PC-9 (cell line): ENCODE measurements around the gene PAIP1. TPM values are rescaled to one million over a fixed set of nuclear protein-coding genes. Genes with fewer than 3 reads are reported as not detected.
"Not testable (repeated sequence)": the region's sequence is repeated elsewhere in the genome, so short reads cannot be mapped to it uniquely, and the experiment has no call there.

Source experiments
- BruUV-seq: library from RNA; stranded (reverse); fragments of 400-500 nt; replicated peaks from 2 replicates; lab custom pipeline; 2021; lab: Mats Ljungman, UMichigan
- CTCF ChIA-PET: fragments of 300-600 bp; sonication (Branson Sonifier 250); formaldehyde crosslinking; loops from one replicate; lab custom pipeline; 2022; ENCODE audit warnings: antibody characterized with exemption; lab: Charles Lee
- POLR2A ChIA-PET: fragments of 300-600 bp; sonication (Branson Sonifier 250); formaldehyde crosslinking; loops from one replicate; lab custom pipeline; 2022; ENCODE audit warnings: antibody characterized with exemption; ENCODE audit not compliant: unreplicated experiment; lab: Charles Lee
- DNase-seq, 2 experiments: peaks; one replicate each; pipeline versions ENCODE4 v3.0.0 to v3.0.0-alpha.2; 2015 to 2022; ENCODE audit warnings: mixed read lengths in 1 of 2
- H2AFZ ChIP-seq: fragments of 200-600 bp; sonication (generic); 2 replicates; pipeline ENCODE4 v1.8.1; 2017; ENCODE audit warnings: antibody characterized with exemption
- H3F3A ChIP-seq: fragments of 200-600 bp; sonication (generic); 2 replicates; pipeline ENCODE4 v1.8.1; 2017; ENCODE audit warnings: antibody characterized with exemption, mild to moderate bottlenecking, low read depth; ENCODE audit not compliant: insufficient read depth
- H3K27ac ChIP-seq: fragments of 200-600 bp; sonication (generic); 2 replicates; pipeline ENCODE4 v1.6.1; 2016; ENCODE audit warnings: mixed run types
- H3K27me3 ChIP-seq: fragments of 200-600 bp; sonication (generic); 2 replicates; pipeline ENCODE4 v1.6.1; 2016; ENCODE audit warnings: low read depth, mixed run types; ENCODE audit not compliant: insufficient read depth
- H3K36me3 ChIP-seq: fragments of 200-600 bp; sonication (generic); 2 replicates; pipeline ENCODE4 v1.6.1; 2016; ENCODE audit warnings: low read depth, mixed run types
- H3K4me1 ChIP-seq: fragments of 200-600 bp; sonication (generic); replicated peaks from 2 replicates; pipeline ENCODE4 v1.6.1; 2016; ENCODE audit warnings: mixed run types; ENCODE audit not compliant: insufficient read depth
- H3K4me2 ChIP-seq: fragments of 200-600 bp; sonication (generic); 2 replicates; pipeline ENCODE4 v1.6.1; 2017; ENCODE audit warnings: mixed run types
- H3K4me3 ChIP-seq: fragments of 200-600 bp; sonication (generic); 2 replicates; pipeline ENCODE4 v1.6.1; 2016; ENCODE audit warnings: mixed run types
- H3K79me2 ChIP-seq: fragments of 200-600 bp; sonication (generic); 2 replicates; pipeline ENCODE4 v1.6.1; 2017; ENCODE audit warnings: low read depth, mixed run types
- H3K9me2 ChIP-seq: fragments of 200-600 bp; sonication (generic); 2 replicates; pipeline ENCODE4 v1.8.1; 2017; ENCODE audit warnings: mild to moderate bottlenecking; ENCODE audit not compliant: insufficient read depth
- H3K9me3 ChIP-seq: fragments of 200-600 bp; sonication (generic); 2 replicates; pipeline ENCODE4 v1.8.1; 2016; ENCODE audit warnings: low read depth; ENCODE audit not compliant: insufficient read depth
- H4K20me1 ChIP-seq: fragments of 200-600 bp; sonication (generic); 2 replicates; pipeline ENCODE4 v1.8.1; 2017; ENCODE audit not compliant: insufficient read depth
- EZH2 ChIP-seq: fragments of 200-600 bp; sonication (generic); IDR thresholded peaks from 2 replicates; pipeline ENCODE4 v1.8.0; 2017; ENCODE audit warnings: antibody characterized with exemption, low read depth
- intact Hi-C: fragments of 100-400 bp; cut with micrococcal nuclease; formaldehyde crosslinking; loops from one replicate; pipeline ENCODE4 v1.10.0; 2022; ENCODE audit not compliant: unreplicated experiment
- total RNA-seq: library from RNA; stranded (reverse); gene quantifications from 2 replicates; pipeline ENCODE4 v1.2.3, GENCODE V29; 2021
- TF ChIP-seq, protein P1 (sequence below): fragments of 200-600 bp; sonication (generic); conservative IDR thresholded peaks from 2 replicates; pipeline ENCODE4 v1.6.1; 2017; ENCODE audit warnings: mixed run types, antibody characterized with exemption, mild to moderate bottlenecking, moderate library complexity

Gene PAIP1
- total RNA-seq, 1 experiment from 2014 or later = 191 TPM

DNA sequence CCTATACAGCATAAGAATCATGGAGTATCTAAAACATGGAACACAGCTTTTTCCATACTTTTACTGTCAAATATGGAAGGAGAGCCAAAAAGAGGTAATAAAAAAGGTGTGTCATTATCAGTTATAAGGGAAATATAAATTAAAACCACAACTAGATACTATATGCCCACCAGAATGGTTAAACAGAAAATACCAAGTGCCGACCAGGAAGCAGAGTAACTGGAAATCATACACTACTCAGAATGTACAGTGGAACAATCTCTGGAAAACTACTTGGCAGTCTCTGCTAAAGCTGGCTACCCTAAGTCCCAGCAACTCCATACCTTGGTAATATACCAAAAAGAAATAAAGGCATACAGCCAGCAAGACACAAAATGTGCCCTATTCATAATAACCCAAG, 2.4 kb downstream of the PAIP1 start:
- POLR2A ChIA-PET = interaction anchor here (0.5 to 0.7 kb wide), 2 partner anchors 48 to 70 kb away, joined by 3 to 5 read pairs; no protein-coding TSS in a partner anchor
- intact Hi-C loops = no loop called here

DNA sequence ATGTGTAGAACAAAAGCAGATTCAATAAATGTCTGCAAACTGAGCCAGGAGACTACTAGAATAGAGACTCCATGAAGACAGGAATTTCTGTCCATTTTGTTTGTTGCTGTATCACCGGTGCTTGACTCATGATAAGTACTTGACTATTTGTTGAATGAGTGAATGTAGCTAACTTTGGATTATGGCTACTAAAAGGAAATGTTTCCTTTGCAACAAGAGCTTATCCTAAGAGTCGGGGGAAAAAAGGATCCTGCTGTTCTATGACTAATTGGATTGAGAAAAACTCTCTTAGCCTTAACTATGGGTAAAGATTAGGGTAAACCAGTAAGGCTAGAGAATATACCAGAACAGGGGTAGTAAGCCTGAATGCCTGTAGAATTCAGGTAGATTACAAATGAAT, 3.5 kb downstream of the PAIP1 start:
- Histone ChIP-seq H3K4me3 (no peak overlapping the region), H4K20me1 (peaks cover 61% of the 10 kb centered on the region), H3K36me3 (peaks cover 62% of the 10 kb centered on the region), H3K27me3 (no peaks in the 10 kb centered on the region), H3F3A (peaks cover 16% of the 10 kb centered on the region; the same call in 1 of the 2 replicates), H3K79me2 (peaks cover 78% of the 10 kb centered on the region), H3K27ac (no peak overlapping the region), H3K9me2 (no peaks in the 10 kb centered on the region), H3K9me3 (no peaks in the 10 kb centered on the region), H2AFZ (no peak overlapping the region), H3K4me2 (peak overlapping the region; percentile 94; the same call in 1 of the 2 replicates), H3K4me1 (peaks cover 32% of the 10 kb centered on the region)
- BruUV-seq = no TSS peak
- CTCF ChIA-PET = no interaction called here
- intact Hi-C loops = no loop called here
- POLR2A ChIA-PET = interaction anchor here (0.6 kb wide), 2 partner anchors 18 to 240 kb away, joined by 3 to 4 read pairs; no protein-coding TSS in a partner anchor
- TF ChIP-seq, protein P1, sequence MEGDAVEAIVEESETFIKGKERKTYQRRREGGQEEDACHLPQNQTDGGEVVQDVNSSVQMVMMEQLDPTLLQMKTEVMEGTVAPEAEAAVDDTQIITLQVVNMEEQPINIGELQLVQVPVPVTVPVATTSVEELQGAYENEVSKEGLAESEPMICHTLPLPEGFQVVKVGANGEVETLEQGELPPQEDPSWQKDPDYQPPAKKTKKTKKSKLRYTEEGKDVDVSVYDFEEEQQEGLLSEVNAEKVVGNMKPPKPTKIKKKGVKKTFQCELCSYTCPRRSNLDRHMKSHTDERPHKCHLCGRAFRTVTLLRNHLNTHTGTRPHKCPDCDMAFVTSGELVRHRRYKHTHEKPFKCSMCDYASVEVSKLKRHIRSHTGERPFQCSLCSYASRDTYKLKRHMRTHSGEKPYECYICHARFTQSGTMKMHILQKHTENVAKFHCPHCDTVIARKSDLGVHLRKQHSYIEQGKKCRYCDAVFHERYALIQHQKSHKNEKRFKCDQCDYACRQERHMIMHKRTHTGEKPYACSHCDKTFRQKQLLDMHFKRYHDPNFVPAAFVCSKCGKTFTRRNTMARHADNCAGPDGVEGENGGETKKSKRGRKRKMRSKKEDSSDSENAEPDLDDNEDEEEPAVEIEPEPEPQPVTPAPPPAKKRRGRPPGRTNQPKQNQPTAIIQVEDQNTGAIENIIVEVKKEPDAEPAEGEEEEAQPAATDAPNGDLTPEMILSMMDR = no peak
- no peak for TF ChIP-seq EZH2
- DNase-seq = no peak

More for the DNA sequence above, 2.4 kb downstream of the PAIP1 start:
- H3K4me1 ChIP-seq = peaks cover 34% of the 10 kb centered on the region
- peaks cover 52% of the 10 kb centered on the region for H4K20me1 ChIP-seq
- CTCF ChIA-PET = interaction anchor here (0.6 kb wide), 2 partner anchors 12 to 31 kb away, joined by 3 to 7 read pairs; no protein-coding TSS in a partner anchor
- no peaks in the 10 kb centered on the region for H3K9me3 ChIP-seq
- H3K36me3 ChIP-seq = peaks cover 58% of the 10 kb centered on the region
- no peak for DNase-seq
- H3K27me3 ChIP-seq = no peaks in the 10 kb centered on the region
- peaks cover 69% of the 10 kb centered on the region for H3K79me2 ChIP-seq
- peak overlapping the region; percentile 88; the same call in 1 of the 2 replicates for H3K4me3 ChIP-seq
- H2AFZ ChIP-seq = no peak overlapping the region
- H3K4me2 ChIP-seq = peak overlapping the region; percentile 94
- H3K9me2 ChIP-seq = no peaks in the 10 kb centered on the region
- no peak for TF ChIP-seq EZH2
- TF ChIP-seq, protein P1 = no peak
- no peak overlapping the region for H3K27ac ChIP-seq
- BruUV-seq = no TSS peak
- H3F3A ChIP-seq = peaks cover 18% of the 10 kb centered on the region; the same call in 1 of the 2 replicates

DNA sequence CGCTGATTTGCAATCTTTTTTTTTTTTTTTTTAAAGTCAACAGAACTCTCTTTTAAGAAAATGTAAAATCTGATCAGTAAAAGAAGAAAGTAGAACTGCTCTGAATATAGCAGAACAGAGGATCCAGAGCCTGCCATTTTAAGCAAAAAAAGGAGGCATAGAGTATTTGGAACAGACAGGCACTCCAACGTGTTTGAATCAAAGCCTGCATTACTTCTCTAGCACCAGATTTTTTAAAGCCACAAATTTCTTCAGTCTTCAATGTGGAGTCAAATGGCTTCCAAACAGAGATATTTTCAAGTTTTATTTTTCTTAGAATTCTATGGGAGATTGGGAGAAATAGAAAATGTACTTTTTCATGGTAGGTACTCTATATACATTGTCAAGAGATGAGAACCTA, 5.1 kb downstream of the PAIP1 start:
- CTCF ChIA-PET = no interaction called here
- no peak for DNase-seq

DNA sequence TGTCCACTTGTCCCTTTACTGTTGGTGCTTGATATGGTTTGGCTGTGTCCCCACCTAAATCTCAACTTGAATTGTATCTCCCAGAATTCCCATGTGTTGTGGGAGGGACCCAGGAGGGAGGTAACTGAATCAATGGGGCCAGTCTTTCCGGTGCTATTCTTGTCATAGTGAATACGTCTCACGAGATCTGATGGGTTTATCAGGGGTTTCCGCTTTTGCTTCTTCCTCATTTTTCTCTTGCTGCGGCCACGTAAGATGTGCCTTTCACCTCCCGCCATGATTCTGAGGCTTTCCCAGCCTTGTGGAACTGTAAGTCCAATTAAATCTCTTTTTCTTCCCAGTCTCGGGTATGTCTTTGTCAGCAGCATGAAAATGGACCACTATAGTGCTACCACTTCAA, 7.6 kb downstream of the PAIP1 start:
- H3K4me2 ChIP-seq, intact Hi-C loops, H3K9me2 ChIP-seq, H3K27ac ChIP-seq, POLR2A ChIA-PET, CTCF ChIA-PET, BruUV-seq, H3K27me3 ChIP-seq, H2AFZ ChIP-seq, H3K9me3 ChIP-seq, DNase-seq, H3F3A ChIP-seq, H3K4me3 ChIP-seq: not testable (repeated sequence)
- Histone ChIP-seq H3K36me3 (peaks cover 84% of the 10 kb centered on the region), H3K79me2 (peaks cover 62% of the 10 kb centered on the region), H3K4me1 (peaks cover 10% of the 10 kb centered on the region), H4K20me1 (peaks cover 72% of the 10 kb centered on the region)

More for the DNA sequence above, 5.1 kb downstream of the PAIP1 start:
- peaks cover 26% of the 10 kb centered on the region for H3K4me1 ChIP-seq
- peaks cover 76% of the 10 kb centered on the region for H3K36me3 ChIP-seq
- H2AFZ ChIP-seq = no peak overlapping the region
- no TSS peak for BruUV-seq
- no peak overlapping the region for H3K27ac ChIP-seq
- no peak overlapping the region for H3K4me3 ChIP-seq
- peaks cover 3% of the 10 kb centered on the region; the same call in 1 of the 2 replicates for H3F3A ChIP-seq
- H4K20me1 ChIP-seq = peaks cover 71% of the 10 kb centered on the region
- H3K79me2 ChIP-seq = peaks cover 83% of the 10 kb centered on the region
- intact Hi-C loops = no loop called here
- no peak overlapping the region for H3K4me2 ChIP-seq
- TF ChIP-seq EZH2 = no peak
- TF ChIP-seq, protein P1 = no peak
- POLR2A ChIA-PET = no interaction called here
- no peaks in the 10 kb centered on the region for H3K9me3 ChIP-seq
- H3K27me3 ChIP-seq = no peaks in the 10 kb centered on the region
- H3K9me2 ChIP-seq = no peaks in the 10 kb centered on the region
